VCaP (cell line): Measurements from ENCODE around the gene USP37.

ENCODE experiments used
- H3K27ac ChIP-seq: fragments of 450-650 bp; 2 replicates; pipeline ENCODE4 v1.5.1; 2017
- CTCF ChIP-seq: fragments of 450-650 bp; conservative IDR thresholded peaks from 2 replicates; pipeline ENCODE4 v1.5.1; 2017; ENCODE audit warnings: mild to moderate bottlenecking, moderate library complexity

USP37 gene

GRCh38 chr2:218429911-218430692 is 138.0 kb downstream of the USP37 start:
- no peak overlapping the region for H3K27ac ChIP-seq
- no peak for TF ChIP-seq CTCF

- H3K27ac ChIP-seq, result no peak overlapping the region
- no peak for TF ChIP-seq CTCF
Observed at GRCh38 chr2:218428846-218429558, 139.1 kb downstream of the USP37 start.

GRCh38 chr2:218427741-218428140 is 140.4 kb downstream of the USP37 start:
- TF ChIP-seq CTCF, result no peak
- H3K27ac ChIP-seq, result no peak overlapping the region

GRCh38 chr2:218425531-218425930 is 142.6 kb downstream of the USP37 start:
- no peak overlapping the region for H3K27ac ChIP-seq
- no peak for TF ChIP-seq CTCF

GRCh38 chr2:218423584-218423983 is 144.6 kb downstream of the USP37 start:
- no peak for TF ChIP-seq CTCF
- H3K27ac ChIP-seq, result no peak overlapping the region

- no peak for TF ChIP-seq CTCF
- H3K27ac ChIP-seq, result no peak overlapping the region
Observed at GRCh38 chr2:218422403-218423086, 145.6 kb downstream of the USP37 start.

GRCh38 chr2:218421027-218421426 is 147.1 kb downstream of the USP37 start:
- no peak for TF ChIP-seq CTCF
- H3K27ac ChIP-seq, result no peak overlapping the region
